ENCODE results near the gene TSN. TPM values are rescaled to one million over a fixed set of nuclear protein-coding genes. Genes with fewer than 3 reads are reported as not detected.

Gene TSN
- total RNA-seq, 1 experiment from 2014 or later = 96.0 TPM

DNA sequence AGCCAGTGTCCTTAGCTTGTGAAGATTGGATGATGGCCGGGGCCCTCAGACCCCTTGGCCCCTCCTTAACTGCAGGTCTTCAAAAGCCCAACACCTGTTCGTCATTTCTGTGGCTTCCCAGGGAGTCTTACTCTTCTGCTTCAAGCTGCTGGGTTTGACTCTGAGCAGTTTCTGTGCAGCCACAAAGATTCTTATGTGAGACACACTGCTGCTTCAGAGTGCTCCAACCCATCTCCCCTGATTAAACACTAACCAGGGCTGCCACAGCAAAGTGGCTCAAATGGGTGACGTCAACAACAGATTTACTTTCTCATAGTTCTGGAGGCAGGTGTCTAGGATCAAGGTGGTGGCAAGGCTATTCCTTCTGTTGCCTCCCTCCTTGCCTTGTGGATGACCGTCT is 40.8 kb downstream of the TSN start:
- ATAC-seq = no peak
- in situ Hi-C loops (cut with HindIII; ENCODE audit: low pct_unique_long_range_greater_than_20kb, low sequenced_read_pairs) = no loop called here

DNA sequence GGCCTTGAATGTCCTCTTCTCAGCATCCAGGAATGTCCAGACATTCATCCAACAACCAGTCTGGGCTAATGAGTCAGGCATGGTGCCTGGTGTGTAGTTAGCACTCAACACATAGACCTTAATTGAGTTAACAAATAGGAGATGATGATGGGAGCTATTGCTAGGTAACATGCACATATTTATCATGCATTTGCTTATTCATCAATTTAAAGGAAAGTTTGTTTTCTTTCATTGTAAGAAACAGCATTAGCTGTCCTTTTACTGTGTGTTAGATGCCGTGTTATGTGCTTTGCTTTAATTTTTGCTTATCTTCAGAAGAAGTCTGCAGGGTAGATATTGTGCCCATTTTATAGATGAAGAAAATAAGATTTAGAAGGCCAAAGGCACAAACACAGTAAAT is 43.2 kb downstream of the TSN start:
- TF ChIP-seq, protein P1, sequence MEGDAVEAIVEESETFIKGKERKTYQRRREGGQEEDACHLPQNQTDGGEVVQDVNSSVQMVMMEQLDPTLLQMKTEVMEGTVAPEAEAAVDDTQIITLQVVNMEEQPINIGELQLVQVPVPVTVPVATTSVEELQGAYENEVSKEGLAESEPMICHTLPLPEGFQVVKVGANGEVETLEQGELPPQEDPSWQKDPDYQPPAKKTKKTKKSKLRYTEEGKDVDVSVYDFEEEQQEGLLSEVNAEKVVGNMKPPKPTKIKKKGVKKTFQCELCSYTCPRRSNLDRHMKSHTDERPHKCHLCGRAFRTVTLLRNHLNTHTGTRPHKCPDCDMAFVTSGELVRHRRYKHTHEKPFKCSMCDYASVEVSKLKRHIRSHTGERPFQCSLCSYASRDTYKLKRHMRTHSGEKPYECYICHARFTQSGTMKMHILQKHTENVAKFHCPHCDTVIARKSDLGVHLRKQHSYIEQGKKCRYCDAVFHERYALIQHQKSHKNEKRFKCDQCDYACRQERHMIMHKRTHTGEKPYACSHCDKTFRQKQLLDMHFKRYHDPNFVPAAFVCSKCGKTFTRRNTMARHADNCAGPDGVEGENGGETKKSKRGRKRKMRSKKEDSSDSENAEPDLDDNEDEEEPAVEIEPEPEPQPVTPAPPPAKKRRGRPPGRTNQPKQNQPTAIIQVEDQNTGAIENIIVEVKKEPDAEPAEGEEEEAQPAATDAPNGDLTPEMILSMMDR (IDR thresholded peaks at IDR 0.05) = no peak
- TF ChIP-seq SIN3A (IDR thresholded peaks at IDR 0.05; ENCODE audit: borderline replicate concordance, insufficient read depth, low read depth, low read length) = no peak
- TF ChIP-seq TCF7L2 (IDR thresholded peaks at IDR 0.05; ENCODE audit: low read depth, low read length) = no peak
- no peak for TF ChIP-seq POLR2AphosphoS5 (IDR thresholded peaks at IDR 0.05; ENCODE audit: low read depth, low read length)
- TF ChIP-seq, protein P2, sequence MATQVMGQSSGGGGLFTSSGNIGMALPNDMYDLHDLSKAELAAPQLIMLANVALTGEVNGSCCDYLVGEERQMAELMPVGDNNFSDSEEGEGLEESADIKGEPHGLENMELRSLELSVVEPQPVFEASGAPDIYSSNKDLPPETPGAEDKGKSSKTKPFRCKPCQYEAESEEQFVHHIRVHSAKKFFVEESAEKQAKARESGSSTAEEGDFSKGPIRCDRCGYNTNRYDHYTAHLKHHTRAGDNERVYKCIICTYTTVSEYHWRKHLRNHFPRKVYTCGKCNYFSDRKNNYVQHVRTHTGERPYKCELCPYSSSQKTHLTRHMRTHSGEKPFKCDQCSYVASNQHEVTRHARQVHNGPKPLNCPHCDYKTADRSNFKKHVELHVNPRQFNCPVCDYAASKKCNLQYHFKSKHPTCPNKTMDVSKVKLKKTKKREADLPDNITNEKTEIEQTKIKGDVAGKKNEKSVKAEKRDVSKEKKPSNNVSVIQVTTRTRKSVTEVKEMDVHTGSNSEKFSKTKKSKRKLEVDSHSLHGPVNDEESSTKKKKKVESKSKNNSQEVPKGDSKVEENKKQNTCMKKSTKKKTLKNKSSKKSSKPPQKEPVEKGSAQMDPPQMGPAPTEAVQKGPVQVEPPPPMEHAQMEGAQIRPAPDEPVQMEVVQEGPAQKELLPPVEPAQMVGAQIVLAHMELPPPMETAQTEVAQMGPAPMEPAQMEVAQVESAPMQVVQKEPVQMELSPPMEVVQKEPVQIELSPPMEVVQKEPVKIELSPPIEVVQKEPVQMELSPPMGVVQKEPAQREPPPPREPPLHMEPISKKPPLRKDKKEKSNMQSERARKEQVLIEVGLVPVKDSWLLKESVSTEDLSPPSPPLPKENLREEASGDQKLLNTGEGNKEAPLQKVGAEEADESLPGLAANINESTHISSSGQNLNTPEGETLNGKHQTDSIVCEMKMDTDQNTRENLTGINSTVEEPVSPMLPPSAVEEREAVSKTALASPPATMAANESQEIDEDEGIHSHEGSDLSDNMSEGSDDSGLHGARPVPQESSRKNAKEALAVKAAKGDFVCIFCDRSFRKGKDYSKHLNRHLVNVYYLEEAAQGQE (IDR thresholded peaks at IDR 0.05; ENCODE audit: insufficient read depth in 1 of 2, low read depth in 2 of 2, low read length in 1 of 2) = no peak
- H3K36me3 ChIP-seq (ENCODE audit: control insufficient read depth, insufficient read depth, low read length) = no peaks in the 10 kb centered on the region
- no peaks in the 10 kb centered on the region for H3K4me1 ChIP-seq (ENCODE audit: control insufficient read depth, insufficient read depth, low read length)
- CTCF ChIA-PET = no interaction called here
- no peaks in the 10 kb centered on the region; the same call in 1 of the 2 replicates for H3K27me3 ChIP-seq (ENCODE audit: control insufficient read depth, insufficient read depth, low read length)
- DNase-seq (ENCODE audit: low read depth, low spot score) = no peak
- BruUV-seq (replicated peaks) = no TSS peak
- no peaks in the 10 kb centered on the region for H3K9me3 ChIP-seq (ENCODE audit: control insufficient read depth, insufficient read depth, low read depth, low read length)
- POLR2A ChIA-PET = interaction anchor here (0.6 kb wide), 1 partner anchor 75 kb away, joined by 4 read pairs; no protein-coding TSS in a partner anchor
- intact Hi-C loops (cut with micrococcal nuclease; ENCODE audit: unreplicated experiment) = no loop called here
- no peak overlapping the region for H3K4me3 ChIP-seq (ENCODE audit: low read depth in 2 of 2, low read length in 2 of 2)
- in situ Hi-C loops (cut with HindIII; ENCODE audit: low pct_unique_long_range_greater_than_20kb, low sequenced_read_pairs) = no loop called here
- ATAC-seq = no peak
- H3K27ac ChIP-seq (ENCODE audit: low read length) = no peak overlapping the region

More for the DNA sequence above, 40.8 kb downstream of the TSN start:
- Histone ChIP-seq H3K9me3 (ENCODE audit: control insufficient read depth, insufficient read depth, low read depth, low read length) (no peaks in the 10 kb centered on the region), H3K4me1 (ENCODE audit: control insufficient read depth, insufficient read depth, low read length) (no peaks in the 10 kb centered on the region), H3K4me3 (ENCODE audit: low read depth in 2 of 2, low read length in 2 of 2) (no peak overlapping the region), H3K27ac (ENCODE audit: low read length) (no peak overlapping the region), H3K36me3 (ENCODE audit: control insufficient read depth, insufficient read depth, low read length) (no peaks in the 10 kb centered on the region), H3K27me3 (ENCODE audit: control insufficient read depth, insufficient read depth, low read length) (no peaks in the 10 kb centered on the region)
- no peak for TF ChIP-seq POLR2AphosphoS5 (IDR thresholded peaks at IDR 0.05; ENCODE audit: low read depth, low read length)
- TF ChIP-seq TCF7L2 (IDR thresholded peaks at IDR 0.05; ENCODE audit: low read depth, low read length) = no peak
- TF ChIP-seq, protein P2 (IDR thresholded peaks at IDR 0.05; ENCODE audit: insufficient read depth in 1 of 2, low read depth in 2 of 2, low read length in 1 of 2) = no peak
- TF ChIP-seq SIN3A (IDR thresholded peaks at IDR 0.05; ENCODE audit: borderline replicate concordance, insufficient read depth, low read depth, low read length) = no peak
- TF ChIP-seq, protein P1 (IDR thresholded peaks at IDR 0.05) = no peak
- BruUV-seq (replicated peaks) = no TSS peak
- ChIA-PET POLR2A (no interaction called here), CTCF (no interaction called here)
- intact Hi-C loops (cut with micrococcal nuclease; ENCODE audit: unreplicated experiment) = no loop called here
- no peak for DNase-seq (ENCODE audit: low read depth, low spot score)
